BJ (cell line): ENCODE results near the gene ZDHHC16. TPM values are rescaled to one million over a fixed set of nuclear protein-coding genes. Genes with fewer than 3 reads are reported as not detected.

Source experiments
- CTCF ChIA-PET: fragments of 350-600 bp; formaldehyde crosslinking; extraction: SDS; loops from one replicate; lab custom pipeline; 2021; ENCODE audit warnings: antibody characterized with exemption, inconsistent platforms; lab: Yijun Ruan, JAX
- POLR2A ChIA-PET: fragments of 300-600 bp; sonication (Branson Sonifier 250); formaldehyde crosslinking; extraction: SDS; loops from one replicate; lab custom pipeline; 2021; ENCODE audit warnings: antibody characterized with exemption; lab: Charles Lee
- DNase-seq: peaks from one replicate; pipeline ENCODE4 v3.0.0-alpha.2; 2011; ENCODE audit warnings: low read depth
- H3K27me3 ChIP-seq: 2 replicates; pipeline ENCODE4 v1.6.0; 2011; ENCODE audit warnings: low read length; ENCODE audit not compliant: control insufficient read depth, insufficient read depth
- H3K36me3 ChIP-seq: 2 replicates; pipeline ENCODE4 v1.5.1; 2011; ENCODE audit warnings: low read length; ENCODE audit not compliant: control insufficient read depth, insufficient read depth
- H3K4me3 ChIP-seq: 2 replicates; pipeline ENCODE4 v1.5.1; 2011; ENCODE audit warnings: low read depth, mild to moderate bottlenecking, control low read depth, low read length
- CTCF ChIP-seq: IDR thresholded peaks from 2 replicates; pipeline ENCODE4 v1.5.1; 2011; ENCODE audit warnings: low read depth, mild to moderate bottlenecking, control low read depth, inconsistent platforms, low read length, moderate library complexity; ENCODE audit not compliant: insufficient read depth
- polyA plus RNA-seq: library from polyadenylated mRNA; depleted of rRNA; stranded (reverse); fragments of >200 nt; gene quantifications from 2 replicates; pipeline ENCODE4 v1.2.3, GENCODE V29; 2011

ZDHHC16 gene
- polyA plus RNA-seq, 1 experiment, result 101 TPM

- Histone ChIP-seq H3K36me3 (peaks cover 4% of the 10 kb centered on the region), H3K4me3 (peak within 1 kb of the TSS; percentile 90), H3K27me3 (no peaks in the 10 kb centered on the region)
- TF ChIP-seq CTCF, result peak; percentile 81
- DNase-seq, result peak; percentile 84
- CTCF ChIA-PET, result interaction anchor here (2.4 kb wide), 1 partner anchor 19 kb away, joined by 6 read pairs; no protein-coding TSS in a partner anchor
- POLR2A ChIA-PET, result no interaction called here
These were observed 19.8 kb upstream of the ZDHHC16 start, which contains the start of gene PGAM1 for GRCh38 chr10:97425964-97426775. Gene PGAM1, plus strand, starts transcription at chr10:97426191. Its CDS starts 117 bp downstream, at chr10:97426308.

GRCh38 chr10:97426776-97427570, 19.0 kb upstream of the ZDHHC16 start:
- ChIA-PET CTCF (interaction anchor here (0.6 to 2.4 kb wide), 2 partner anchors 20 to 127 kb away, joined by 4 to 6 read pairs; no protein-coding TSS in a partner anchor), POLR2A (no interaction called here)
- Histone ChIP-seq H3K27me3 (no peaks in the 10 kb centered on the region), H3K36me3 (peaks cover 10% of the 10 kb centered on the region), H3K4me3 (peak overlapping the region; percentile 90)
- TF ChIP-seq CTCF, result no peak
- DNase-seq, result no peak

- TF ChIP-seq CTCF, result no peak
- Histone ChIP-seq H3K4me3 (peak overlapping the region; percentile 90), H3K27me3 (no peaks in the 10 kb centered on the region), H3K36me3 (peaks cover 11% of the 10 kb centered on the region)
- DNase-seq, result no peak
- ChIA-PET POLR2A (no interaction called here), CTCF (interaction anchor here (0.6 to 2.4 kb wide), 3 partner anchors 21 to 153 kb away, joined by 3 to 6 read pairs (median 4); no protein-coding TSS in a partner anchor)
These were observed 18.3 kb upstream of the ZDHHC16 start for GRCh38 chr10:97427571-97428179.

GRCh38 chr10:97428572-97428981, 17.4 kb upstream of the ZDHHC16 start:
- CTCF ChIA-PET, result interaction anchor here (2.4 kb wide), 1 partner anchor 22 kb away, joined by 6 read pairs; no protein-coding TSS in a partner anchor
- no peak for TF ChIP-seq CTCF
- Histone ChIP-seq H3K4me3 (peak overlapping the region; percentile 32), H3K36me3 (peaks cover 13% of the 10 kb centered on the region), H3K27me3 (no peaks in the 10 kb centered on the region)
- DNase-seq, result no peak
- POLR2A ChIA-PET, result no interaction called here
